GM12878 (cell line): Measurements from ENCODE around the gene MTCH2. TPM values are rescaled to one million over a fixed set of nuclear protein-coding genes. Genes with fewer than 3 reads are reported as not detected.
"Not testable (repeated sequence)": the region's sequence is repeated elsewhere in the genome, so short reads cannot be mapped to it uniquely, and the experiment has no call there.

ENCODE experiments used
- ATAC-seq: fragments of 200-7000 bp; cut with Tn5 transposase; 3 replicates; pipeline ENCODE4 v1.9.1; 2020; ENCODE audit warnings: mild to moderate bottlenecking, moderate library complexity
- BruUV-seq: library from RNA; stranded (reverse); fragments of 400-500 nt; replicated peaks from 2 replicates; lab custom pipeline; 2021; lab: Mats Ljungman, UMichigan
- CTCF ChIA-PET: fragments of 300-600 bp; sonication (Branson Sonifier 250); formaldehyde crosslinking; extraction: SDS; loops from one replicate; lab custom pipeline; 2021; ENCODE audit warnings: inconsistent platforms; lab: Yijun Ruan, JAX
- POLR2A ChIA-PET: fragments of 350-600 bp; formaldehyde crosslinking; extraction: SDS; loops from one replicate; lab custom pipeline; 2021; ENCODE audit warnings: inconsistent platforms; lab: Charles Lee
- RAD21 ChIA-PET: fragments of 300-600 bp; sonication (Branson Sonifier 250); formaldehyde crosslinking; loops from one replicate; lab custom pipeline; 2023; ENCODE audit warnings: antibody characterized with exemption; ENCODE audit not compliant: unreplicated experiment; lab: Charles Lee
- SMC1A ChIA-PET: fragments of 300-600 bp; sonication (Branson Sonifier 250); formaldehyde crosslinking; loops from one replicate; lab custom pipeline; 2023; ENCODE audit not compliant: unreplicated experiment, uncharacterized antibody; lab: Charles Lee
- DNase-seq: peaks from one replicate; pipeline ENCODE4 v3.0.0-alpha.2; 2011; ENCODE audit warnings: low read depth, low spot score
- FAIRE-seq: peaks from 3 replicates; lab custom pipeline; 2011; peaks lifted over from hg19 to GRCh38; lab: Jason Lieb, UNC
- H2AFZ ChIP-seq: 2 replicates; pipeline ENCODE4 v1.6.0; 2011; ENCODE audit warnings: low read depth, low read length, control low read depth; ENCODE audit not compliant: control insufficient read depth
- H3K27ac ChIP-seq: 2 replicates; pipeline ENCODE4 v1.5.1; 2011; ENCODE audit warnings: control low read depth; ENCODE audit not compliant: control insufficient read depth, insufficient read depth
- H3K27me3 ChIP-seq, 2 experiments: replicated peaks in 1 of 2; 2 replicates each; pipeline versions ENCODE4 v1.6.0 to v1.6.1; 2011; ENCODE audit warnings: low read length in 1 of 2; ENCODE audit not compliant: control insufficient read depth in 2 of 2, insufficient read depth in 2 of 2
- H3K36me3 ChIP-seq, 2 experiments: 2 replicates each; pipeline ENCODE4 v1.5.1; 2011; ENCODE audit warnings: low read length in 1 of 2; ENCODE audit not compliant: control insufficient read depth in 2 of 2, insufficient read depth in 2 of 2
- H3K4me1 ChIP-seq: 2 replicates; pipeline ENCODE4 v1.6.1; 2011; ENCODE audit warnings: mild to moderate bottlenecking, low read length, moderate library complexity, mixed read lengths; ENCODE audit not compliant: control insufficient read depth, insufficient read depth
- H3K4me2 ChIP-seq: 2 replicates; pipeline ENCODE4 v1.6.0; 2011; ENCODE audit warnings: control low read depth; ENCODE audit not compliant: control insufficient read depth, insufficient read depth
- H3K4me3 ChIP-seq: fragments of 200-600 bp; sonication (generic); 2 replicates; pipeline ENCODE4 v1.5.1; 2016
- H3K79me2 ChIP-seq: 2 replicates; pipeline ENCODE4 v1.6.0; 2011; ENCODE audit warnings: low read length; ENCODE audit not compliant: control insufficient read depth, insufficient read depth
- H3K9ac ChIP-seq: 2 replicates; pipeline ENCODE4 v1.8.0; 2011; ENCODE audit warnings: low read length, control low read depth, mixed read lengths; ENCODE audit not compliant: control insufficient read depth, insufficient read depth
- H3K9me3 ChIP-seq: replicated peaks from 3 replicates; pipeline ENCODE4 v1.5.1; 2011; ENCODE audit warnings: mild to moderate bottlenecking, low read length; ENCODE audit not compliant: control insufficient read depth, insufficient read depth
- H4K20me1 ChIP-seq: 2 replicates; pipeline ENCODE4 v1.6.0; 2011; ENCODE audit not compliant: control insufficient read depth, insufficient read depth
- CHD2 ChIP-seq: IDR thresholded peaks from 2 replicates; pipeline ENCODE4 v1.6.1; 2011; ENCODE audit warnings: low read depth, low read length, improper control_type of control experiment, borderline replicate concordance
- MTA3 ChIP-seq: IDR thresholded peaks from 2 replicates; pipeline ENCODE4 v1.6.1; 2012; ENCODE audit warnings: low read length, inconsistent platforms, borderline replicate concordance
- WGBS: methylation state at CpG from one replicate; pipeline ENCODE4 v1.1.6; 2016; ENCODE audit warnings: low lambda C conversion rate; ENCODE audit not compliant: insufficient replicate concordance, insufficient coverage; ENCODE audit errors: missing lambda C conversion rate; 5-methylcytosine and 5-hydroxymethylcytosine counted together
- in situ Hi-C: fragments of 300-500 bp; cut with MboI; formaldehyde crosslinking; loops from 9 replicates; pipeline ENCODE4 v1.14.3; 2018; ENCODE audit warnings: mixed read lengths
- intact Hi-C: fragments of 100-400 bp; cut with micrococcal nuclease; formaldehyde crosslinking; loops from one replicate; pipeline ENCODE4 v1.14.2; 2022; ENCODE audit not compliant: unreplicated experiment
- polyA plus RNA-seq, 11 experiments: library from polyadenylated mRNA; depleted of rRNA in 4 of 11; unstranded in 6 of 11; stranded (reverse) in 5 of 11; fragments of >200 nt; fragmentation: Nextera tagmentation in 4 of 11; fragmentation: Illumina TruSeq in 1 of 11; extraction: Ambion mirVana in 4 of 11; extraction: Trizol in 1 of 11; gene quantifications; 1 replicate in 1 of 11; 2 replicates in 10 of 11; pipeline versions ENCODE4 v1.2.1 to v1.2.3, GENCODE V29; 2011 to 2016; ENCODE audit warnings: inconsistent platforms in 2 of 11, missing spikeins in 2 of 11, low read depth in 1 of 11
- total RNA-seq, 4 experiments: library from RNA; depleted of rRNA in 3 of 4; stranded (reverse); fragments of >200 nt in 3 of 4; fragmentation: Illumina TruSeq in 1 of 4; extraction: Trizol in 1 of 4; gene quantifications; 2 replicates each; pipeline versions ENCODE4 v1.2.1 to v1.2.3, GENCODE V29; 2013 to 2021

MTCH2 gene
- total and polyA plus RNA-seq, 10 of the 15 experiments (the other 5 are each of a cell fraction or from before 2014, with no cell fraction given): 72.4 to 341 (median 144) TPM

GRCh38 chr11:47688111-47688510 lies 45.8 kb upstream of the MTCH2 start:
- no peak overlapping the region for H3K9ac ChIP-seq
- intact Hi-C loops: no loop called here
- no peak for TF ChIP-seq MTA3
- TF ChIP-seq CHD2: no peak

GRCh38 chr11:47686704-47687103 lies 44.3 kb upstream of the MTCH2 start:
- POLR2A ChIA-PET, H3K4me2 ChIP-seq, DNase-seq, FAIRE-seq, H3K4me1 ChIP-seq, H3K9me3 ChIP-seq, H3K27ac ChIP-seq, H3K36me3 ChIP-seq, H3K79me2 ChIP-seq, H2AFZ ChIP-seq, H3K27me3 ChIP-seq, RAD21 ChIA-PET, H3K4me3 ChIP-seq, in situ Hi-C loops, H3K9ac ChIP-seq, SMC1A ChIA-PET, CTCF ChIA-PET, ATAC-seq, BruUV-seq, H4K20me1 ChIP-seq, intact Hi-C loops: not testable (repeated sequence)
- WGBS: 90% methylated on average over 1 of the region's 3 CpGs

More at GRCh38 chr11:47688111-47688510, 45.8 kb upstream of the MTCH2 start:
- no peaks in the 10 kb centered on the region for H3K9me3 ChIP-seq
- no peaks in the 10 kb centered on the region for H3K36me3 ChIP-seq
- no peaks in the 10 kb centered on the region for H3K79me2 ChIP-seq
- BruUV-seq: no TSS peak
- ATAC-seq (no peak), DNase-seq (no peak), FAIRE-seq (no peak)
- ChIA-PET POLR2A (no interaction called here), CTCF (no interaction called here), SMC1A (no interaction called here), RAD21 (no interaction called here)
- WGBS: 80% methylated on average over 4 of the region's 4 CpGs
- in situ Hi-C loops: no loop called here
- no peaks in the 10 kb centered on the region for H3K27me3 ChIP-seq
- no peaks in the 10 kb centered on the region for H3K4me1 ChIP-seq
- no peak overlapping the region for H3K27ac ChIP-seq
- H3K4me2 ChIP-seq: no peak overlapping the region
- no peaks in the 10 kb centered on the region for H4K20me1 ChIP-seq
- H2AFZ ChIP-seq: no peak overlapping the region
- no peak overlapping the region for H3K4me3 ChIP-seq
